ENCODE measurements around the gene CCNQ.

- TF ChIP-seq EZH2phosphoT487 (IDR thresholded peaks at IDR 0.05; ENCODE audit: borderline replicate concordance), result no peak
- no peak for TF ChIP-seq CTCF (conservative IDR thresholded peaks at IDR 0.05; ENCODE audit: low read length)
These were observed 37.8 kb upstream of the CCNQ start for GRCh38 chrX:153636716-153637115.
